ENCODE measurements around the gene PERM1.

DNA sequence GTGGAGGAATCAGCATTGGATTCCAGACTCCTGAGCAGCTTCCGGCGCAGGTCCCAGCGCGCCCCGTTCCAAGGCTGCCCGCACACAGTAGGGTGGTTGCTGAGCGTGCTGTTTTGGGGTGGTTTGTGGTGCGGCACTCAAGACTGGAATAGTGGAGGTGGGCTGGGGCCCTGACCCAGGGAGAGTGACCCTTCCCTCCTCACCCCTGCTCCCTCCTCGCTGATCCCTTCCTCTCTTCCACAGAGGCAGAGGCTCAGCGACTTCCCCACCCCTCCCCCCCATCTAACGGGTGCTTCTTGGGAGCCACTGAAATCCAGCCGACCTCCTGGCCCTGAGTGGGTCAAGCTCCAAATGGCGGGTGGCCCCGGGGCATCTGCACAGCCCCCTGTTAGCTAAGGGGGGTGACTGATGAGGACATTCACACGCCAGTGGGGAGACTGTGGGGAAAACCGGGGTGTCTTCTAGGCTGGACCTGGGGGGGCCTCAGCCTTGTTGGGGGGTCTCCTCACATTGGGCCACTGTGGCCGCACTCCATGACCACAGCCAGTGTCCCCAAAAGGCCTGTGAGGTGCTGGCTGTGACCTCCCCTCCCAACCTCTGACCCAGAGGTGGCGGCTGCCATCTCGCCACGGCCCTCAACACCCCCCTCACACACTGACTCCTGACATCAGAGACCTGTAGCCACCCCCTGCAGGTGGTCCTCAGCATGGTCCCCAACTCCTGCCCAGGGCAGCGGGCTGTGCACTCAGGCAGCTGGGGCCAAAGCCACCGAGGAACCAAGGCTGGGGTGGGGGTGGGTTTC, 21.9 kb upstream of the PERM1 start:
- TF ChIP-seq, protein P1, sequence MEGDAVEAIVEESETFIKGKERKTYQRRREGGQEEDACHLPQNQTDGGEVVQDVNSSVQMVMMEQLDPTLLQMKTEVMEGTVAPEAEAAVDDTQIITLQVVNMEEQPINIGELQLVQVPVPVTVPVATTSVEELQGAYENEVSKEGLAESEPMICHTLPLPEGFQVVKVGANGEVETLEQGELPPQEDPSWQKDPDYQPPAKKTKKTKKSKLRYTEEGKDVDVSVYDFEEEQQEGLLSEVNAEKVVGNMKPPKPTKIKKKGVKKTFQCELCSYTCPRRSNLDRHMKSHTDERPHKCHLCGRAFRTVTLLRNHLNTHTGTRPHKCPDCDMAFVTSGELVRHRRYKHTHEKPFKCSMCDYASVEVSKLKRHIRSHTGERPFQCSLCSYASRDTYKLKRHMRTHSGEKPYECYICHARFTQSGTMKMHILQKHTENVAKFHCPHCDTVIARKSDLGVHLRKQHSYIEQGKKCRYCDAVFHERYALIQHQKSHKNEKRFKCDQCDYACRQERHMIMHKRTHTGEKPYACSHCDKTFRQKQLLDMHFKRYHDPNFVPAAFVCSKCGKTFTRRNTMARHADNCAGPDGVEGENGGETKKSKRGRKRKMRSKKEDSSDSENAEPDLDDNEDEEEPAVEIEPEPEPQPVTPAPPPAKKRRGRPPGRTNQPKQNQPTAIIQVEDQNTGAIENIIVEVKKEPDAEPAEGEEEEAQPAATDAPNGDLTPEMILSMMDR (IDR thresholded peaks at IDR 0.05): no peak
- TF ChIP-seq POLR2A (IDR thresholded peaks at IDR 0.05): no peak

All from thyroid gland (tissue), 4 donors.